H1 (cell line): Measurements from ENCODE around the gene GPR31. TPM values are rescaled to one million over a fixed set of nuclear protein-coding genes. Genes with fewer than 3 reads are reported as not detected.

Source experiments
- CTCF ChIA-PET: fragments of 300-600 bp; sonication (Branson Sonifier 250); formaldehyde crosslinking; loops from one replicate; lab custom pipeline; 2021; ENCODE audit not compliant: partially characterized antibody; lab: Charles Lee
- POLR2A ChIA-PET: fragments of 300-600 bp; sonication (Branson Sonifier 250); formaldehyde crosslinking; loops from one replicate; lab custom pipeline; 2021; ENCODE audit warnings: inconsistent platforms; ENCODE audit not compliant: partially characterized antibody; lab: Charles Lee
- DNase-seq, 2 experiments: peaks; one replicate each; pipeline versions ENCODE4 v3.0.0 to v3.0.0-alpha.2; 2010 to 2022; ENCODE audit warnings: low spot score in 2 of 2, low read depth in 1 of 2, mixed read lengths in 1 of 2
- FAIRE-seq: peaks from 2 replicates; lab custom pipeline; 2011; peaks lifted over from hg19 to GRCh38; lab: Jason Lieb, UNC
- H2AFZ ChIP-seq: 2 replicates; pipeline ENCODE4 v1.8.1; 2012; ENCODE audit warnings: low read length, inconsistent platforms
- H2AK5ac ChIP-seq: 2 replicates; pipeline ENCODE4 v1.6.1; 2013; ENCODE audit warnings: low read depth, low read length
- H2BK120ac ChIP-seq: replicated peaks from 2 replicates; pipeline ENCODE3; 2013; ENCODE audit warnings: low read depth, low read length, inconsistent platforms
- H2BK12ac ChIP-seq: 2 replicates; pipeline ENCODE4 v1.6.1; 2013; ENCODE audit warnings: low read depth, low read length
- H2BK15ac ChIP-seq: 2 replicates; pipeline ENCODE4 v1.6.1; 2013; ENCODE audit warnings: low read length
- H2BK20ac ChIP-seq: 2 replicates; pipeline ENCODE4 v1.6.1; 2013; ENCODE audit warnings: low read length
- H2BK5ac ChIP-seq: 2 replicates; pipeline ENCODE4 v1.6.1; 2013; ENCODE audit warnings: low read depth, low read length
- H3K14ac ChIP-seq: 2 replicates; pipeline ENCODE4 v1.6.1; 2013; ENCODE audit warnings: inconsistent platforms; ENCODE audit not compliant: insufficient read length
- H3K18ac ChIP-seq: 2 replicates; pipeline ENCODE4 v1.6.1; 2013; ENCODE audit warnings: low read length; ENCODE audit errors: extremely low read depth
- H3K23ac ChIP-seq: 2 replicates; pipeline ENCODE4 v1.6.1; 2013; ENCODE audit warnings: inconsistent platforms; ENCODE audit not compliant: insufficient read length
- H3K23me2 ChIP-seq: 2 replicates; pipeline ENCODE4 v1.6.1; 2013; ENCODE audit warnings: low read depth, low read length
- H3K27ac ChIP-seq: 2 replicates; pipeline ENCODE4 v1.6.1; 2011; ENCODE audit warnings: low read depth, low read length, inconsistent platforms
- H3K27me3 ChIP-seq, 4 experiments: replicated peaks in 1 of 4; 1 replicate in 1 of 4; 2 replicates in 3 of 4; pipeline versions ENCODE4 v1.6.1 to v1.8.1; 2011 to 2013; ENCODE audit warnings: low read length in 3 of 4, mild to moderate bottlenecking in 3 of 4, inconsistent platforms in 2 of 4, mixed read lengths in 2 of 4, moderate library complexity in 1 of 4; ENCODE audit not compliant: control insufficient read depth in 3 of 4, insufficient read depth in 3 of 4; ENCODE audit errors: extremely low read depth in 1 of 4
- H3K36me3 ChIP-seq, 4 experiments: 2 replicates each; pipeline versions ENCODE4 v1.6.1 to v1.8.1; 2011 to 2013; ENCODE audit warnings: mild to moderate bottlenecking in 4 of 4, low read length in 3 of 4, moderate library complexity in 2 of 4, control low read depth in 1 of 4, inconsistent platforms in 1 of 4; ENCODE audit not compliant: insufficient read depth in 4 of 4, control insufficient read depth in 2 of 4
- H3K4ac ChIP-seq: replicated peaks from 2 replicates; pipeline ENCODE3; 2013; ENCODE audit warnings: low read length, low read depth, mixed read lengths, inconsistent platforms; ENCODE audit not compliant: insufficient read length
- H3K4me1 ChIP-seq, 4 experiments: replicated peaks in 1 of 4; 1 replicate in 1 of 4; 2 replicates in 3 of 4; pipeline versions ENCODE4 v1.6.1 to v1.8.1; 2011 to 2013; ENCODE audit warnings: low read length in 3 of 4, inconsistent platforms in 2 of 4, mixed read lengths in 1 of 4; ENCODE audit not compliant: insufficient read depth in 4 of 4, control insufficient read depth in 3 of 4
- H3K4me2 ChIP-seq, 2 experiments: 2 replicates each; pipeline versions ENCODE4 v1.6.1 to v1.8.1; 2011 to 2013; ENCODE audit warnings: low read depth in 2 of 2, low read length in 2 of 2, control low read depth in 1 of 2, inconsistent platforms in 1 of 2, mild to moderate bottlenecking in 1 of 2; ENCODE audit not compliant: insufficient read depth in 1 of 2
- H3K4me3 ChIP-seq, 4 experiments: fragments of 200-600, 300-600 bp in 1 of 4; sonication (generic), shearing (Covaris generic), sonication (Bioruptor Twin) in 1 of 4; 2 replicates each; pipeline versions ENCODE4 v1.5.1 to v1.8.1; 2011 to 2016; ENCODE audit warnings: low read length in 4 of 4, low read depth in 3 of 4, control low read depth in 2 of 4, inconsistent platforms in 2 of 4, mild to moderate bottlenecking in 2 of 4, mixed read lengths in 1 of 4, moderate library complexity in 1 of 4; ENCODE audit not compliant: insufficient read depth in 2 of 4; ENCODE audit errors: extremely low read depth in 1 of 4
- H3K56ac ChIP-seq: replicated peaks from 2 replicates; pipeline ENCODE3; 2013; ENCODE audit warnings: low read depth, mild to moderate bottlenecking, mixed read lengths, low read length, inconsistent platforms; ENCODE audit not compliant: insufficient read length
- H3K79me1 ChIP-seq: 2 replicates; pipeline ENCODE4 v1.6.1; 2013; ENCODE audit warnings: low read depth, low read length, control low read depth
- H3K79me2 ChIP-seq, 2 experiments: 2 replicates each; pipeline versions ENCODE4 v1.6.1 to v1.8.1; 2012 to 2013; ENCODE audit warnings: low read length in 2 of 2, mild to moderate bottlenecking in 2 of 2, inconsistent platforms in 1 of 2; ENCODE audit not compliant: insufficient read depth in 2 of 2, control insufficient read depth in 1 of 2
- H3K9ac ChIP-seq, 4 experiments: replicated peaks in 1 of 4; 1 replicate in 1 of 4; 2 replicates in 3 of 4; pipeline versions ENCODE4 v1.6.1 to v1.8.1; 2011 to 2013; ENCODE audit warnings: low read depth in 3 of 4, low read length in 3 of 4, control low read depth in 2 of 4, mild to moderate bottlenecking in 2 of 4, moderate library complexity in 2 of 4, inconsistent platforms in 1 of 4; ENCODE audit errors: extremely low read depth in 1 of 4
- H3K9me3 ChIP-seq, 2 experiments: 2 replicates each; pipeline versions ENCODE4 v1.6.1 to v1.8.1; 2012 to 2013; ENCODE audit warnings: mild to moderate bottlenecking in 2 of 2, moderate library complexity in 2 of 2, control low read depth in 1 of 2, inconsistent platforms in 1 of 2, low read depth in 1 of 2, low read length in 1 of 2, mixed read lengths in 1 of 2; ENCODE audit not compliant: insufficient read depth in 2 of 2
- H4K20me1 ChIP-seq, 2 experiments: replicated peaks in 1 of 2; 2 replicates each; pipeline versions ENCODE3 to v1.8.1; 2011 to 2013; ENCODE audit warnings: inconsistent platforms in 2 of 2, low read length in 2 of 2, mild to moderate bottlenecking in 1 of 2; ENCODE audit not compliant: insufficient read depth in 2 of 2, control insufficient read depth in 1 of 2
- H4K5ac ChIP-seq: 2 replicates; pipeline ENCODE4 v1.6.1; 2013; ENCODE audit warnings: low read length, low read depth, mixed read lengths, inconsistent platforms; ENCODE audit not compliant: insufficient read length
- H4K8ac ChIP-seq: 2 replicates; pipeline ENCODE4 v1.8.0; 2013; ENCODE audit warnings: mild to moderate bottlenecking, moderate library complexity, low read length, inconsistent platforms; ENCODE audit not compliant: insufficient read depth; ENCODE audit errors: extremely low read depth
- H4K91ac ChIP-seq: replicated peaks from 2 replicates; pipeline ENCODE3; 2013; ENCODE audit warnings: low read length, mixed read lengths, inconsistent platforms; ENCODE audit not compliant: insufficient read length
- EP300 ChIP-seq, 2 experiments: IDR thresholded peaks; 1 replicate in 1 of 2; 2 replicates in 1 of 2; pipeline ENCODE4 v1.6.1; 2011 to 2012; ENCODE audit warnings: low read depth in 2 of 2, low read length in 2 of 2, mild to moderate bottlenecking in 2 of 2, borderline replicate concordance in 1 of 2, inconsistent platforms in 1 of 2, moderate library complexity in 1 of 2
- JUN ChIP-seq: IDR thresholded peaks from 2 replicates; pipeline ENCODE4 v1.6.1; 2011; ENCODE audit warnings: low read depth, mild to moderate bottlenecking, improper control_type of control experiment, low read length
- POLR2AphosphoS5 ChIP-seq: IDR thresholded peaks from 2 replicates; pipeline ENCODE4 v1.6.1; 2011; ENCODE audit warnings: low read depth, low read length
- SP1 ChIP-seq: IDR thresholded peaks from 2 replicates; pipeline ENCODE4 v1.6.1; 2011; ENCODE audit warnings: low read depth, low read length
- WGBS, 2 experiments: shearing (Covaris generic) in 1 of 2; methylation state at CpG; one replicate each; pipeline versions ENCODE4 v1.1.6 to v1.1.7; 2013 to 2015; ENCODE audit warnings: low lambda C conversion rate in 2 of 2, mixed read lengths in 2 of 2, inconsistent platforms in 1 of 2, low coverage in 1 of 2, missing lambda C conversion rate in 1 of 2; ENCODE audit not compliant: insufficient replicate concordance in 2 of 2, insufficient coverage in 1 of 2, insufficient read length in 1 of 2; ENCODE audit errors: extremely low coverage in 1 of 2, missing lambda C conversion rate in 1 of 2; 5-methylcytosine and 5-hydroxymethylcytosine counted together
- polyA plus RNA-seq, 7 experiments: library from polyadenylated mRNA; depleted of rRNA in 3 of 7; stranded (reverse) in 5 of 7; unstranded in 2 of 7; fragments of >200 nt in 5 of 7; fragments of 200-250 nt in 2 of 7; gene quantifications; 1 replicate in 5 of 7; 2 replicates in 1 of 7; 4 replicates in 1 of 7; pipeline versions ENCODE4 v1.2.1 to v1.2.3, GENCODE V29; 2011 to 2013; ENCODE audit warnings: missing spikeins in 2 of 7, mixed read lengths in 2 of 7
- total RNA-seq: library from RNA; stranded (reverse); fragmentation: NEBNext Ultra II Directional; extraction: Animal tissue kit (Norgen Biotek cat#: 25700); gene quantifications from 2 replicates; pipeline ENCODE4 v1.2.1, GENCODE V29; 2021

Gene GPR31
- total and polyA plus RNA-seq, 2 of the 8 experiments (the other 6 are each of a cell fraction or from before 2014, with no cell fraction given): not detected

- H3K4me3 ChIP-seq: no peak overlapping the region
- no peaks in the 10 kb centered on the region for H3K79me1 ChIP-seq
- no peaks in the 10 kb centered on the region for H3K27me3 ChIP-seq
- H2AK5ac ChIP-seq: no peak overlapping the region
- no peak overlapping the region for H3K56ac ChIP-seq
- DNase-seq (no peak), FAIRE-seq (no peak)
- H2BK120ac ChIP-seq: no peak overlapping the region
- no peak overlapping the region for H2AFZ ChIP-seq
- H3K9ac ChIP-seq: no peak overlapping the region
- H3K18ac ChIP-seq: no peak overlapping the region
- WGBS, 2 experiments: 90 to 100% methylated on average over 1 to 6 of the region's 6 CpGs
- no peak overlapping the region for H4K8ac ChIP-seq
- no peak overlapping the region for H2BK20ac ChIP-seq
- H3K23me2 ChIP-seq: no peaks in the 10 kb centered on the region; the same call in 1 of the 2 replicates
- no peak overlapping the region for H2BK12ac ChIP-seq
- TF ChIP-seq JUN (no peak), EP300 (IDR thresholded peaks at IDR 0.05; ENCODE audit: borderline replicate concordance in 1 of 2, low read depth in 2 of 2, low read length in 2 of 2) (no peak), SP1 (no peak), POLR2AphosphoS5 (no peak)
- no peak overlapping the region for H4K91ac ChIP-seq
- H3K27ac ChIP-seq: no peak overlapping the region
- POLR2A ChIA-PET: interaction anchor here (0.7 to 1.7 kb wide), 2 partner anchors 15 to 552 kb away, joined by 3 to 5 read pairs; no protein-coding TSS in a partner anchor
- H3K9me3 ChIP-seq: no peaks in the 10 kb centered on the region
- peaks cover 0 to 12% (median 8%) of the 10 kb centered on the region in 4 experiments; a peak in 5 of 7 replicates for H3K4me1 ChIP-seq
- no peak overlapping the region for H3K4ac ChIP-seq
- no peaks in the 10 kb centered on the region for H3K36me3 ChIP-seq
- H3K79me2 ChIP-seq: no peaks in the 10 kb centered on the region
- H3K4me2 ChIP-seq: no peak overlapping the region
- no peak overlapping the region for H3K14ac ChIP-seq
- H4K5ac ChIP-seq: no peak overlapping the region
- no peak overlapping the region for H2BK5ac ChIP-seq
- H4K20me1 ChIP-seq: no peaks in the 10 kb centered on the region
- no peak overlapping the region for H2BK15ac ChIP-seq
- CTCF ChIA-PET: interaction anchor here (2.0 to 7.2 kb wide), 5 partner anchors 8 to 366 kb away, joined by 5 to 72 read pairs (median 9); no protein-coding TSS in a partner anchor
- H3K23ac ChIP-seq: no peak overlapping the region
Observed at GRCh38 chr6:167137881-167138280, 19.9 kb downstream of the GPR31 start.
